Fibroblast of lung (primary cell): ENCODE data around the gene TP53RK.

Experiments used
- EZH2 ChIP-seq: IDR thresholded peaks from 2 replicates; pipeline ENCODE4 v1.5.1; 2012; ENCODE audit warnings: low read length, control low read depth, mild to moderate bottlenecking; ENCODE audit errors: missing control alignments
- TF ChIP-seq, protein P1 (sequence below), 2 donors: IDR thresholded peaks in 1 of 2; conservative IDR thresholded peaks in 1 of 2; 1 replicate in 1 of 2; 2 replicates in 1 of 2; pipeline ENCODE4 v1.5.1; 2011 to 2012; ENCODE audit warnings: low read length in 2 of 2, control low read depth in 1 of 2, inconsistent platforms in 1 of 2, low read depth in 1 of 2, mild to moderate bottlenecking in 1 of 2

DNA sequence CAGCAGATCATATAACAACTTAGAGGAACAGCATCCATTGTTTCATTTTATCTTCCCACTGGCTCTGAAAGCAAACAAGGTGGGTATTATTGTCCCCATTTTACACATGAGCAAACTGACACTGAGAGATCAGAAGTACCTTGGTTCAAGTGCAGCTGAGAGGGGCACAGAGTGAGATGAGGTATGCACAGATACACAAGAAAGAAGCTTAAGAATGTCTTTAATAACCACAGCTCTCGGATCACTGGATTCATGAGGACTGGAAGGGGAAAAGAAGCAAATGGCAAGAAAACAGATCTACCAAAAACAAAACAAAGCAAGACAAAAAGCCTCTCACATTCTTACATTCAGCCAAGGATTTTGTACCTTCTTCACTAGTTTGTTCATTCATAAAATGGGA is 30.8 kb upstream of the TP53RK start:
- TF ChIP-seq, protein P1, sequence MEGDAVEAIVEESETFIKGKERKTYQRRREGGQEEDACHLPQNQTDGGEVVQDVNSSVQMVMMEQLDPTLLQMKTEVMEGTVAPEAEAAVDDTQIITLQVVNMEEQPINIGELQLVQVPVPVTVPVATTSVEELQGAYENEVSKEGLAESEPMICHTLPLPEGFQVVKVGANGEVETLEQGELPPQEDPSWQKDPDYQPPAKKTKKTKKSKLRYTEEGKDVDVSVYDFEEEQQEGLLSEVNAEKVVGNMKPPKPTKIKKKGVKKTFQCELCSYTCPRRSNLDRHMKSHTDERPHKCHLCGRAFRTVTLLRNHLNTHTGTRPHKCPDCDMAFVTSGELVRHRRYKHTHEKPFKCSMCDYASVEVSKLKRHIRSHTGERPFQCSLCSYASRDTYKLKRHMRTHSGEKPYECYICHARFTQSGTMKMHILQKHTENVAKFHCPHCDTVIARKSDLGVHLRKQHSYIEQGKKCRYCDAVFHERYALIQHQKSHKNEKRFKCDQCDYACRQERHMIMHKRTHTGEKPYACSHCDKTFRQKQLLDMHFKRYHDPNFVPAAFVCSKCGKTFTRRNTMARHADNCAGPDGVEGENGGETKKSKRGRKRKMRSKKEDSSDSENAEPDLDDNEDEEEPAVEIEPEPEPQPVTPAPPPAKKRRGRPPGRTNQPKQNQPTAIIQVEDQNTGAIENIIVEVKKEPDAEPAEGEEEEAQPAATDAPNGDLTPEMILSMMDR (conservative IDR thresholded peaks at IDR 0.05 in 1 of 2, IDR thresholded peaks at IDR 0.05 in 1 of 2; ENCODE audit: low read depth in 1 of 2, low read length in 2 of 2), result no peak
- no peak for TF ChIP-seq EZH2
